Stimulated activated CD8-positive, alpha-beta memory T cell treated with anti-CD3 and anti-CD28 coated beads, Interleukin-15, amount 100 ng/mL, for 4 hours (primary cell): ENCODE data around the gene MLEC.
A peak's percentile ranks its signal among the peaks of the same experiment; 100 is the strongest.

Experiments used
- DNase-seq, 2 donors: peaks; one replicate each; pipeline ENCODE4 v3.0.0-alpha.2; 2020; ENCODE audit warnings: low read depth in 2 of 2

MLEC gene

GRCh38 chr12:120686690-120687577 lies at the start of gene MLEC:
Gene MLEC (plus strand): TSS chr12:120687149. CDS start chr12:120687297, 148 bp downstream.
- DNase-seq, result peak; percentile 97 to 99

- DNase-seq, result peak; percentile 53 to 62
These were observed 46.9 kb upstream of the MLEC start, which contains the start of gene CABP1 for GRCh38 chr12:120639771-120640721. Gene CABP1 (plus strand): TSS chr12:120640626. CDS start chr12:120640686, 60 bp downstream.

- no peak for DNase-seq
These were observed 45.8 kb upstream of the MLEC start for GRCh38 chr12:120640861-120641833.

- DNase-seq, result no peak
These were observed 44.8 kb upstream of the MLEC start for GRCh38 chr12:120642121-120642520.

- DNase-seq, result no peak
These were observed 44.1 kb upstream of the MLEC start for GRCh38 chr12:120642826-120643225.

GRCh38 chr12:120643574-120643973 lies 43.4 kb upstream of the MLEC start:
- no peak for DNase-seq

- DNase-seq, result no peak
These were observed 40.9 kb upstream of the MLEC start for GRCh38 chr12:120646044-120646443.

GRCh38 chr12:120647375-120647755 lies 39.6 kb upstream of the MLEC start:
- DNase-seq, result no peak

- no peak for DNase-seq
These were observed 37.3 kb upstream of the MLEC start for GRCh38 chr12:120649442-120650232.

- DNase-seq, result no peak
These were observed 36.7 kb upstream of the MLEC start for GRCh38 chr12:120650233-120650690.

GRCh38 chr12:120651821-120652220 lies 35.1 kb upstream of the MLEC start:
- no peak for DNase-seq

- DNase-seq, result no peak
These were observed 34.1 kb upstream of the MLEC start for GRCh38 chr12:120652656-120653435.

GRCh38 chr12:120653611-120654010 lies 33.3 kb upstream of the MLEC start:
- DNase-seq, result no peak

GRCh38 chr12:120654656-120655055 lies 32.3 kb upstream of the MLEC start:
- DNase-seq, result no peak

- no peak for DNase-seq
These were observed 30.9 kb upstream of the MLEC start for GRCh38 chr12:120656008-120656407.

- no peak for DNase-seq
These were observed 28.4 kb upstream of the MLEC start for GRCh38 chr12:120658286-120659150.

- no peak for DNase-seq
These were observed 27.8 kb upstream of the MLEC start for GRCh38 chr12:120659151-120659525.

- no peak for DNase-seq
These were observed 25.5 kb upstream of the MLEC start for GRCh38 chr12:120661432-120661831.
